ENCODE measurements around the gene SWSAP1.

- TF ChIP-seq CTCF (IDR thresholded peaks at IDR 0.05) (no peak), POLR2AphosphoS5 (IDR thresholded peaks at IDR 0.05; ENCODE audit: insufficient read depth in 1 of 2, low read depth in 1 of 2) (no peak)
Measured at GRCh38 chr19:11383706-11384048, 9.2 kb downstream of the SWSAP1 start.
